Measurements from ENCODE around the gene PLAAT4. TPM values are rescaled to one million over a fixed set of nuclear protein-coding genes. Genes with fewer than 3 reads are reported as not detected.

Gene PLAAT4
- total and polyA plus RNA-seq, 12 donors: 3.3 to 565 (median 9.0) TPM

DNA sequence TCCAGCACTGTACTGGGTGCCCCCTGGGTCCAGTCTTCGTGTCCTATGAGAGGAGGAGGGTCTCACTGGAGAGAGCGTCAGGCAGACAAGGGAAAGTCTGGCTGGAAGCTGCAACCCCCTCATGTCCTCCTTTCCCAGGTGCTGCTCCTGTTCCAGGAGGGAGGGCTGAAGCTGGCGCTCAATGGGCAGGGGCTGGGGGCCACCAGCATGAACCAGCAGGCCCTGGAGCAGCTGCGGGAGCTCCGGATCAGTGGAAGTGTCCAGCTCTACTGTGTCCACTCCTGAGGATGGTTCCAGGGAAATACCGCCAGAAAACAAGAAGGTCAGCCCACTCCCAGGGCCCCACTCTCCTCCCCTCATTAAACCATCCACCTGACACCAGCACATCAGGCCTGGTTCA, 20.5 kb upstream of the PLAAT4 start:
- no peaks in the 10 kb centered on the region for H3K36me3 ChIP-seq
- H3K27me3 ChIP-seq: no peaks in the 10 kb centered on the region
- TF ChIP-seq, protein P1, sequence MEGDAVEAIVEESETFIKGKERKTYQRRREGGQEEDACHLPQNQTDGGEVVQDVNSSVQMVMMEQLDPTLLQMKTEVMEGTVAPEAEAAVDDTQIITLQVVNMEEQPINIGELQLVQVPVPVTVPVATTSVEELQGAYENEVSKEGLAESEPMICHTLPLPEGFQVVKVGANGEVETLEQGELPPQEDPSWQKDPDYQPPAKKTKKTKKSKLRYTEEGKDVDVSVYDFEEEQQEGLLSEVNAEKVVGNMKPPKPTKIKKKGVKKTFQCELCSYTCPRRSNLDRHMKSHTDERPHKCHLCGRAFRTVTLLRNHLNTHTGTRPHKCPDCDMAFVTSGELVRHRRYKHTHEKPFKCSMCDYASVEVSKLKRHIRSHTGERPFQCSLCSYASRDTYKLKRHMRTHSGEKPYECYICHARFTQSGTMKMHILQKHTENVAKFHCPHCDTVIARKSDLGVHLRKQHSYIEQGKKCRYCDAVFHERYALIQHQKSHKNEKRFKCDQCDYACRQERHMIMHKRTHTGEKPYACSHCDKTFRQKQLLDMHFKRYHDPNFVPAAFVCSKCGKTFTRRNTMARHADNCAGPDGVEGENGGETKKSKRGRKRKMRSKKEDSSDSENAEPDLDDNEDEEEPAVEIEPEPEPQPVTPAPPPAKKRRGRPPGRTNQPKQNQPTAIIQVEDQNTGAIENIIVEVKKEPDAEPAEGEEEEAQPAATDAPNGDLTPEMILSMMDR (IDR thresholded peaks at IDR 0.05): no peak
- ATAC-seq (no peak), DNase-seq (no peak)
- WGBS, 2 donors: 93 to 97% methylated on average over 6 of the region's 6 CpGs
- no peaks in the 10 kb centered on the region for H3K9me3 ChIP-seq
- intact Hi-C loops (cut with DNase I): no loop called here
- H3K4me3 ChIP-seq: no peak overlapping the region
- H3K4me1 ChIP-seq: peaks cover 0 to 6% (median 0%) of the 10 kb centered on the region in 9 donors
- H3K27ac ChIP-seq: no peak overlapping the region

DNA sequence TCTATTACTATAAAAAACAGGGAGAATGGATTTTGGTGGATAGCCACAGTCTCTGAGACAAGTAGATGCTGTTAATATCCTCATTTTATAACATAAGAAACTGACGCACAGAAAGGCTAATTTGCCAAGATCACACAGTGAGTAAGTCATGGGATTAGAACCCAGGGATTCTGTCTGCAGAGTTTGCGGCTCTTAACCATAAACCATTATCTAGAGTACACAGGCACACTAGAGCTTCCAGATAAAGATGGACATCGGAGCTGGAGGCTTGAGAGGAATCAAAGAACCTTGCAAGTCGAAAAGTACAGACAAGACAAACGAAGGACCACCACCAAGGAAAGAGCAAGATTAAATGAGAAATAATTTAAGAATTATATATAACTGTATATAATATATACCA, 19.5 kb upstream of the PLAAT4 start:
- H3K27ac ChIP-seq: no peak overlapping the region
- intact Hi-C loops (cut with DNase I): no loop called here
- no peaks in the 10 kb centered on the region for H3K36me3 ChIP-seq
- ATAC-seq (no peak), DNase-seq (no peak)
- H3K4me3 ChIP-seq: no peak overlapping the region
- no peaks in the 10 kb centered on the region for H3K9me3 ChIP-seq
- WGBS, 2 donors: 91 to 96% methylated on average over 5 of the region's 5 CpGs
- no peaks in the 10 kb centered on the region for H3K4me1 ChIP-seq
- H3K27me3 ChIP-seq: no peaks in the 10 kb centered on the region
- TF ChIP-seq, protein P1 (IDR thresholded peaks at IDR 0.05): no peak

DNA sequence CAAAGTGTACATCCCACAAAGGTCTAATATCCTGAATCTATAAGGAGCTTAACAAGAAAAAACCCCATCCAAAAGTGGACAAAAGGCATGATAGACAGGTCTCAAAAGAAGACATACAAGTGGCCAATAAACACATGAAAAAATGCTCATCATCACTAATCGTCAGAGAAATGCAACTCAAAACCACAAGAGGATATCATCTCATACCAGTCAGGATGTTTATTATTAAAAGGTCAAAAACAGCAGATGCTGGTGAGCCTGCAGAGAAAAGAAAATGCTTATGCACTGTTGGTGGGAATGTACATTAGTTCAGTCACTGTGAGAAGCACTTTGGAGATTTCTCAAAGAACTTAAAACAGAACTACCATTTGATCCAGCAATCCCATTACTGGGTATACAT, 18.1 kb upstream of the PLAAT4 start:
- TF ChIP-seq, protein P1 (IDR thresholded peaks at IDR 0.05): no peak
- H3K4me1 ChIP-seq: no peaks in the 10 kb centered on the region
- H3K36me3 ChIP-seq: no peaks in the 10 kb centered on the region
- H3K27me3 ChIP-seq: no peaks in the 10 kb centered on the region
- no peak for DNase-seq
- peak overlapping the region in 1 of 10 donors; percentile 3 for H3K27ac ChIP-seq
- H3K9me3 ChIP-seq: peaks cover 0 to 9% (median 0%) of the 10 kb centered on the region in 11 donors
- WGBS, 2 donors: 41 to 56% methylated on average over 1 of the region's 1 CpG
- intact Hi-C loops (cut with DNase I): no loop called here
- no peak for ATAC-seq
- H3K4me3 ChIP-seq: no peak overlapping the region

- H3K9me3 ChIP-seq: peaks cover 0 to 18% (median 0%) of the 10 kb centered on the region in 11 donors
- H3K27ac ChIP-seq: no peak overlapping the region
- TF ChIP-seq, protein P1 (IDR thresholded peaks at IDR 0.05): no peak
- intact Hi-C loops (cut with DNase I): loop anchor here in 1 of 10 donors (1.0 kb wide), 1 partner anchor 12 kb away; no protein-coding TSS in a partner anchor
- H3K4me1 ChIP-seq: no peaks in the 10 kb centered on the region
- H3K27me3 ChIP-seq: no peaks in the 10 kb centered on the region
- H3K4me3 ChIP-seq: no peak overlapping the region
- DNase-seq (no peak), ATAC-seq (no peak)
- 82 to 85% methylated on average over 5 of the region's 5 CpGs for WGBS, 2 donors
- H3K36me3 ChIP-seq: no peaks in the 10 kb centered on the region
These were observed 15.9 kb upstream of the PLAAT4 start for GRCh38 chr11:63520606-63521170.
